Mucosa of descending colon (tissue), 3 donors: ENCODE results near the gene ATP8A2. TPM values are rescaled to one million over a fixed set of nuclear protein-coding genes. Genes with fewer than 3 reads are reported as not detected.
"Not testable (repeated sequence)": the region's sequence is repeated elsewhere in the genome, so short reads cannot be mapped to it uniquely, and the experiment has no call there.

Experiments used
- ATAC-seq: fragments of 200-7000 bp; cut with Tn5 transposase; one replicate; pipeline ENCODE4 v1.9.1; 2020; ENCODE audit warnings: mild to moderate bottlenecking, moderate library complexity
- DNase-seq, 3 donors: peaks; one replicate each; pipeline ENCODE4 v3.0.0-alpha.2; 2020
- H3K36me3 ChIP-seq: fragments of 200-600 bp; one replicate; pipeline ENCODE4 v1.8.0; 2021; ENCODE audit warnings: low read depth, mild to moderate bottlenecking
- H3K4me1 ChIP-seq: fragments of 200-600 bp; one replicate; pipeline ENCODE4 v1.8.0; 2021; ENCODE audit warnings: low read depth, mild to moderate bottlenecking
- H3K4me3 ChIP-seq: fragments of 200-600 bp; one replicate; pipeline ENCODE4 v1.8.0; 2021; ENCODE audit warnings: mild to moderate bottlenecking
- H3K9me3 ChIP-seq: fragments of 200-600 bp; one replicate; pipeline ENCODE4 v1.8.0; 2021; ENCODE audit warnings: mild to moderate bottlenecking
- CTCF ChIP-seq: fragments of 200-600 bp; IDR thresholded peaks from one replicate; pipeline ENCODE4 v1.8.0; 2022; ENCODE audit warnings: antibody characterized with exemption, mild to moderate bottlenecking
- intact Hi-C, 2 donors: fragments of 100-400 bp; cut with DNase I in 1 of 2; cut with micrococcal nuclease in 1 of 2; formaldehyde crosslinking; loops; one replicate each; pipeline versions ENCODE4 v1.11.0 to v1.11.1; 2022; cut with DNase I, micrococcal nuclease
- total RNA-seq, 3 donors: library from RNA; stranded (reverse); fragmentation: NEBNext Ultra II Directional in 2 of 3; extraction: Animal tissue kit (Norgen Biotek cat#: 25700) in 2 of 3; gene quantifications; one replicate each; pipeline versions ENCODE4 v1.2.1 to v1.2.4, GENCODE V29; 2021 to 2023
- donor health status: DM: no; HTN: no; CAD: no; lungs with moderate emphysema.
- donor health status: DM: no; HTN: no; CAD: no.
- donor health status: DM: no; HTN: yes; CAD: no.

The ATP8A2 gene
- total RNA-seq, 3 donors from 2014 or later = 0.22 to 3.6 (median 0.41) TPM

GRCh38 chr13:25807562-25807961 is 435.8 kb downstream of the ATP8A2 start:
- Histone ChIP-seq H3K4me3 (no peak overlapping the region), H3K9me3 (peaks cover 2% of the 10 kb centered on the region), H3K36me3 (no peaks in the 10 kb centered on the region), H3K4me1 (no peaks in the 10 kb centered on the region)
- ATAC-seq = no peak
- intact Hi-C loops = no loop called here
- DNase-seq = no peak
- no peak for TF ChIP-seq CTCF

DNA sequence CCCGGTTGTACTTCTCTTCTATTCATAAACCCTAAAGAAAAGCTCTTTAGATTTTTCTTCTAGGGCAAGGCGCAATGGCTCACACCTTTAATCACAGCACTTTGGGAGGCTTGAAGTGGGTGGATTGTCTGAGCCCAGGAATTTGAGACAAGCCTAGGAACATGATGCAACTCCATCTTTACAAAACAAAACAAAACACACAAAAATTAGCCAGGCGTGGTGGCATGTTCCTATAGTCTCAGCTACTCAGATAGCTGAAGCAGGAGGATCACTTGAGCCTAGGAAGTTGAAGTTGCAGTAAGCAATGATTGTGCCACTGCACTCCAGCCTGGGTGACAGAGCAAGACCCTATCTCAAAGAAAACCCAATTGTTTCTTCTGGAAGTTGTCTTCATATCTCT is 439.7 kb downstream of the ATP8A2 start:
- no peak for TF ChIP-seq CTCF
- Histone ChIP-seq H3K9me3 (peaks cover 2% of the 10 kb centered on the region), H3K4me3 (no peak overlapping the region), H3K4me1 (no peaks in the 10 kb centered on the region), H3K36me3 (no peaks in the 10 kb centered on the region)
- intact Hi-C loops = no loop called here
- DNase-seq (no peak), ATAC-seq (no peak)

- H3K9me3 ChIP-seq = peaks cover 2% of the 10 kb centered on the region
- no peaks in the 10 kb centered on the region for H3K4me1 ChIP-seq
- no peak for TF ChIP-seq CTCF
- intact Hi-C loops = no loop called here
- ATAC-seq = no peak
- no peak for DNase-seq
- no peaks in the 10 kb centered on the region for H3K36me3 ChIP-seq
- no peak overlapping the region for H3K4me3 ChIP-seq
Measured at GRCh38 chr13:25816239-25816638, 444.5 kb downstream of the ATP8A2 start.

- DNase-seq (no peak), ATAC-seq (no peak)
- Histone ChIP-seq H3K36me3 (no peaks in the 10 kb centered on the region), H3K9me3 (no peaks in the 10 kb centered on the region), H3K4me3 (no peak overlapping the region), H3K4me1 (no peaks in the 10 kb centered on the region)
- TF ChIP-seq CTCF = no peak
- intact Hi-C loops = no loop called here
Measured at GRCh38 chr13:25819856-25820530, 448.2 kb downstream of the ATP8A2 start.

GRCh38 chr13:25821776-25822175 is 450.0 kb downstream of the ATP8A2 start:
- Histone ChIP-seq H3K4me1 (no peaks in the 10 kb centered on the region), H3K9me3 (no peaks in the 10 kb centered on the region), H3K36me3 (no peaks in the 10 kb centered on the region), H3K4me3 (no peak overlapping the region)
- ATAC-seq = no peak
- intact Hi-C loops = no loop called here
- no peak for TF ChIP-seq CTCF
- no peak for DNase-seq

DNA sequence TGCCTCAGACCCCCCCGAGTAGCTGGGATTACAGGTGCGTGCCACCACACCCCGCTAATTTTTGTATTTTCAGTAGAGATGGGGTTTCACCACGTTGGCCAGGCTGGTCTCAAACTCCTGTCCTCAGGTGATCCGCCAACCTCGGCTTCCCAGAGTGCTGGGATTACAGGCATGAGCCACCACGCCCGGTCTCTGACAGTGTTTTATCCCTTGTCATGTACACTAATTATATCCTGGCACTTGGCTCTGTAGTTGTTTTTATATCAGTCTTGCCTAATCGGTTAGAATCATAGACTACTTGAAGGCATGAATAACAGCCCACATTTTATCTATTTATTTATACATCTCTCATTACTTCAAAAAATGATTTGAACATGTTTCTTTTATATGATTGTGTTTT is 455.4 kb downstream of the ATP8A2 start:
- H3K4me3 ChIP-seq, H3K9me3 ChIP-seq, intact Hi-C loops, DNase-seq, ATAC-seq, H3K4me1 ChIP-seq, H3K36me3 ChIP-seq: not testable (repeated sequence)
